PC-9 (cell line): ENCODE data around the gene TGM2. TPM values are rescaled to one million over a fixed set of nuclear protein-coding genes. Genes with fewer than 3 reads are reported as not detected.

Experiments used
- BruUV-seq: library from RNA; stranded (reverse); fragments of 400-500 nt; replicated peaks from 2 replicates; lab custom pipeline; 2021; lab: Mats Ljungman, UMichigan
- CTCF ChIA-PET: fragments of 300-600 bp; sonication (Branson Sonifier 250); formaldehyde crosslinking; loops from one replicate; lab custom pipeline; 2022; ENCODE audit warnings: antibody characterized with exemption; lab: Charles Lee
- POLR2A ChIA-PET: fragments of 300-600 bp; sonication (Branson Sonifier 250); formaldehyde crosslinking; loops from one replicate; lab custom pipeline; 2022; ENCODE audit warnings: antibody characterized with exemption; ENCODE audit not compliant: unreplicated experiment; lab: Charles Lee
- DNase-seq, 2 experiments: peaks; one replicate each; pipeline versions ENCODE4 v3.0.0 to v3.0.0-alpha.2; 2015 to 2022; ENCODE audit warnings: mixed read lengths in 1 of 2
- H2AFZ ChIP-seq: fragments of 200-600 bp; sonication (generic); 2 replicates; pipeline ENCODE4 v1.8.1; 2017; ENCODE audit warnings: antibody characterized with exemption
- H3F3A ChIP-seq: fragments of 200-600 bp; sonication (generic); 2 replicates; pipeline ENCODE4 v1.8.1; 2017; ENCODE audit warnings: antibody characterized with exemption, mild to moderate bottlenecking, low read depth; ENCODE audit not compliant: insufficient read depth
- H3K27ac ChIP-seq: fragments of 200-600 bp; sonication (generic); 2 replicates; pipeline ENCODE4 v1.6.1; 2016; ENCODE audit warnings: mixed run types
- H3K27me3 ChIP-seq: fragments of 200-600 bp; sonication (generic); 2 replicates; pipeline ENCODE4 v1.6.1; 2016; ENCODE audit warnings: low read depth, mixed run types; ENCODE audit not compliant: insufficient read depth
- H3K36me3 ChIP-seq: fragments of 200-600 bp; sonication (generic); 2 replicates; pipeline ENCODE4 v1.6.1; 2016; ENCODE audit warnings: low read depth, mixed run types
- H3K4me1 ChIP-seq: fragments of 200-600 bp; sonication (generic); replicated peaks from 2 replicates; pipeline ENCODE4 v1.6.1; 2016; ENCODE audit warnings: mixed run types; ENCODE audit not compliant: insufficient read depth
- H3K4me2 ChIP-seq: fragments of 200-600 bp; sonication (generic); 2 replicates; pipeline ENCODE4 v1.6.1; 2017; ENCODE audit warnings: mixed run types
- H3K4me3 ChIP-seq: fragments of 200-600 bp; sonication (generic); 2 replicates; pipeline ENCODE4 v1.6.1; 2016; ENCODE audit warnings: mixed run types
- H3K79me2 ChIP-seq: fragments of 200-600 bp; sonication (generic); 2 replicates; pipeline ENCODE4 v1.6.1; 2017; ENCODE audit warnings: low read depth, mixed run types
- H3K9me2 ChIP-seq: fragments of 200-600 bp; sonication (generic); 2 replicates; pipeline ENCODE4 v1.8.1; 2017; ENCODE audit warnings: mild to moderate bottlenecking; ENCODE audit not compliant: insufficient read depth
- H3K9me3 ChIP-seq: fragments of 200-600 bp; sonication (generic); 2 replicates; pipeline ENCODE4 v1.8.1; 2016; ENCODE audit warnings: low read depth; ENCODE audit not compliant: insufficient read depth
- H4K20me1 ChIP-seq: fragments of 200-600 bp; sonication (generic); 2 replicates; pipeline ENCODE4 v1.8.1; 2017; ENCODE audit not compliant: insufficient read depth
- CTCF ChIP-seq: fragments of 200-600 bp; sonication (generic); conservative IDR thresholded peaks from 2 replicates; pipeline ENCODE4 v1.6.1; 2017; ENCODE audit warnings: mixed run types, antibody characterized with exemption, mild to moderate bottlenecking, moderate library complexity
- EZH2 ChIP-seq: fragments of 200-600 bp; sonication (generic); IDR thresholded peaks from 2 replicates; pipeline ENCODE4 v1.8.0; 2017; ENCODE audit warnings: antibody characterized with exemption, low read depth
- intact Hi-C: fragments of 100-400 bp; cut with micrococcal nuclease; formaldehyde crosslinking; loops from one replicate; pipeline ENCODE4 v1.10.0; 2022; ENCODE audit not compliant: unreplicated experiment
- total RNA-seq: library from RNA; stranded (reverse); gene quantifications from 2 replicates; pipeline ENCODE4 v1.2.3, GENCODE V29; 2021

The TGM2 gene
- total RNA-seq, 1 experiment from 2014 or later, result 333 TPM

- DNase-seq, result peak in 1 of 2 experiments; percentile 31
- Histone ChIP-seq H3K36me3 (peaks cover 72% of the 10 kb centered on the region), H3F3A (peaks cover 93% of the 10 kb centered on the region), H4K20me1 (no peaks in the 10 kb centered on the region), H3K9me2 (no peaks in the 10 kb centered on the region), H2AFZ (no peak overlapping the region), H3K27ac (peak overlapping the region; percentile 34), H3K9me3 (no peaks in the 10 kb centered on the region), H3K4me1 (peaks cover 60% of the 10 kb centered on the region), H3K4me3 (no peak overlapping the region), H3K27me3 (no peaks in the 10 kb centered on the region), H3K79me2 (peaks cover 4% of the 10 kb centered on the region; the same call in 1 of the 2 replicates), H3K4me2 (no peak overlapping the region)
- no peak for TF ChIP-seq CTCF
- CTCF ChIA-PET, result no interaction called here
- POLR2A ChIA-PET, result no interaction called here
- intact Hi-C loops, result no loop called here
- no TSS peak for BruUV-seq
These were observed 24.9 kb downstream of the TGM2 start for GRCh38 chr20:38139977-38140753.

- H3K27ac ChIP-seq, result peak overlapping the region; percentile 34; the same call in 1 of the 2 replicates
These were observed 25.7 kb downstream of the TGM2 start for GRCh38 chr20:38139156-38139912.

More at GRCh38 chr20:38139156-38139912, 25.7 kb downstream of the TGM2 start:
- CTCF ChIA-PET, result no interaction called here
- Histone ChIP-seq H3K79me2 (peaks cover 4% of the 10 kb centered on the region; the same call in 1 of the 2 replicates), H4K20me1 (no peaks in the 10 kb centered on the region), H3K36me3 (peaks cover 65% of the 10 kb centered on the region), H3K9me3 (no peaks in the 10 kb centered on the region), H3K4me3 (no peak overlapping the region), H3K4me1 (peaks cover 59% of the 10 kb centered on the region), H3K9me2 (no peaks in the 10 kb centered on the region), H3K4me2 (no peak overlapping the region), H3K27me3 (no peaks in the 10 kb centered on the region), H3F3A (peaks cover 92% of the 10 kb centered on the region), H2AFZ (no peak overlapping the region)
- BruUV-seq, result no TSS peak
- no peak for TF ChIP-seq EZH2
- TF ChIP-seq CTCF, result no peak
- DNase-seq, result no peak
- intact Hi-C loops, result no loop called here
- POLR2A ChIA-PET, result no interaction called here
